HG02840 (cell line): ENCODE measurements around the gene FBL.
"Not testable (repeated sequence)": the region's sequence is repeated elsewhere in the genome, so short reads cannot be mapped to it uniquely, and the experiment has no call there.

Experiments
- ATAC-seq: cut with Tn5 transposase; IDR thresholded peaks from one replicate; pipeline ENCODE4 v1.9.1; 2021; ENCODE audit warnings: mild to moderate bottlenecking, moderate library complexity, moderate number of reproducible peaks; ENCODE audit not compliant: unreplicated experiment, low FRiP score

FBL gene

GRCh38 chr19:39845933-39846677 is at the start of gene FBL:
Gene FBL (minus strand): TSS chr19:39846379. CDS start chr19:39846300, 79 bp downstream.
- ATAC-seq, result peak; percentile 71

GRCh38 chr19:39895096-39895495 is 48.9 kb upstream of the FBL start:
- not testable (repeated sequence) for ATAC-seq

- ATAC-seq, result not testable (repeated sequence)
Measured at GRCh38 chr19:39894236-39894606, 48.0 kb upstream of the FBL start.

GRCh38 chr19:39893366-39894235 is 47.4 kb upstream of the FBL start:
- ATAC-seq, result not testable (repeated sequence)

GRCh38 chr19:39892506-39892902 is 46.3 kb upstream of the FBL start:
- ATAC-seq, result not testable (repeated sequence)

GRCh38 chr19:39891660-39892505 is 45.7 kb upstream of the FBL start:
- ATAC-seq, result not testable (repeated sequence)

- no peak for ATAC-seq
Measured at GRCh38 chr19:39890755-39891551, 44.8 kb upstream of the FBL start.

- not testable (repeated sequence) for ATAC-seq
Measured at GRCh38 chr19:39889872-39890754, 43.9 kb upstream of the FBL start.

- ATAC-seq, result not testable (repeated sequence)
Measured at GRCh38 chr19:39887456-39887951, 41.3 kb upstream of the FBL start.

GRCh38 chr19:39885821-39886554 is 39.8 kb upstream of the FBL start:
- not testable (repeated sequence) for ATAC-seq

- ATAC-seq, result not testable (repeated sequence)
Measured at GRCh38 chr19:39884721-39885120, 38.5 kb upstream of the FBL start.

GRCh38 chr19:39882645-39883044 is 36.5 kb upstream of the FBL start:
- not testable (repeated sequence) for ATAC-seq

- ATAC-seq, result not testable (repeated sequence)
Measured at GRCh38 chr19:39881495-39882110, 35.4 kb upstream of the FBL start.

GRCh38 chr19:39880241-39880640 is 34.1 kb upstream of the FBL start:
- ATAC-seq, result not testable (repeated sequence)

- not testable (repeated sequence) for ATAC-seq
Measured at GRCh38 chr19:39879796-39880195, 33.6 kb upstream of the FBL start.

- ATAC-seq, result not testable (repeated sequence)
Measured at GRCh38 chr19:39878866-39879265, 32.7 kb upstream of the FBL start.

GRCh38 chr19:39878398-39878797 is 32.2 kb upstream of the FBL start:
- no peak for ATAC-seq
